ENCODE measurements around the gene DDRGK1. TPM values are rescaled to one million over a fixed set of nuclear protein-coding genes. Genes with fewer than 3 reads are reported as not detected.

The DDRGK1 gene
- total and polyA plus RNA-seq, 2 of the 8 experiments (the other 6 are each of a cell fraction or from before 2014, with no cell fraction given): 29.4 to 42.0 TPM

DNA sequence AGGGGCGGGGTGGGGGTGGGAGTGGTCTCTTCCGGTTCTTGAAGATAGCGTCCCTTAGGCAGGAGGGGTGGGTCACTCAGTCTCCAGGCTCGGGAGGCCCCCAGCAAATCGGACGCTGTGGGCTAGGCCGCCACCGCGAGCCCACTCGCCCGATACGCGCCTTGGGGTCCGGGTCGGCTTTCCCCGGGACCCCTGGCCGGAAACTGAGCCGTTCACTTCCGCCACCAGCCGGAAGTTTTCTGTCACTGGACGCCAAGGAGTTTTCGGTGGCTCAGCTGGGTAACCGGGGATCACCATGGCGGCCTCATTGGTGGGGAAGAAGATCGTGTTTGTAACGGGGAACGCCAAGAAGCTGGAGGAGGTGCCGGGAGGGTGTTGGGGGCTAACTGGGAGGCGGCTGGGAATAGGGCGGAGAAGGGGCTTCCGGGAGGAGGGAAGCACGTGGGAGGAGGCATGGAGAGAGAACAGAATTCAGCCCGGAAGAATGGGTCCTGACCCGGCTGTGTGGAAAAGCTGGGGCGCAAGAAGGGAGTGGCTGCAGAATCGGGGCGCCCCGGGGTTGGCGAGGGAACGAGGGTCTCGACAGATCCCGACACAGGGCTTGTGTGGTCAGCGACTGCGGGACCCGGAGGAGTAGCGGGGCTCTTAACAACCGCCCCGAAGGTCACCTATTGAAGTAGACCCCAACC, 4.9 kb upstream of the DDRGK1 start, which contains the start of gene ITPA (continued):
- TF ChIP-seq, protein P1, sequence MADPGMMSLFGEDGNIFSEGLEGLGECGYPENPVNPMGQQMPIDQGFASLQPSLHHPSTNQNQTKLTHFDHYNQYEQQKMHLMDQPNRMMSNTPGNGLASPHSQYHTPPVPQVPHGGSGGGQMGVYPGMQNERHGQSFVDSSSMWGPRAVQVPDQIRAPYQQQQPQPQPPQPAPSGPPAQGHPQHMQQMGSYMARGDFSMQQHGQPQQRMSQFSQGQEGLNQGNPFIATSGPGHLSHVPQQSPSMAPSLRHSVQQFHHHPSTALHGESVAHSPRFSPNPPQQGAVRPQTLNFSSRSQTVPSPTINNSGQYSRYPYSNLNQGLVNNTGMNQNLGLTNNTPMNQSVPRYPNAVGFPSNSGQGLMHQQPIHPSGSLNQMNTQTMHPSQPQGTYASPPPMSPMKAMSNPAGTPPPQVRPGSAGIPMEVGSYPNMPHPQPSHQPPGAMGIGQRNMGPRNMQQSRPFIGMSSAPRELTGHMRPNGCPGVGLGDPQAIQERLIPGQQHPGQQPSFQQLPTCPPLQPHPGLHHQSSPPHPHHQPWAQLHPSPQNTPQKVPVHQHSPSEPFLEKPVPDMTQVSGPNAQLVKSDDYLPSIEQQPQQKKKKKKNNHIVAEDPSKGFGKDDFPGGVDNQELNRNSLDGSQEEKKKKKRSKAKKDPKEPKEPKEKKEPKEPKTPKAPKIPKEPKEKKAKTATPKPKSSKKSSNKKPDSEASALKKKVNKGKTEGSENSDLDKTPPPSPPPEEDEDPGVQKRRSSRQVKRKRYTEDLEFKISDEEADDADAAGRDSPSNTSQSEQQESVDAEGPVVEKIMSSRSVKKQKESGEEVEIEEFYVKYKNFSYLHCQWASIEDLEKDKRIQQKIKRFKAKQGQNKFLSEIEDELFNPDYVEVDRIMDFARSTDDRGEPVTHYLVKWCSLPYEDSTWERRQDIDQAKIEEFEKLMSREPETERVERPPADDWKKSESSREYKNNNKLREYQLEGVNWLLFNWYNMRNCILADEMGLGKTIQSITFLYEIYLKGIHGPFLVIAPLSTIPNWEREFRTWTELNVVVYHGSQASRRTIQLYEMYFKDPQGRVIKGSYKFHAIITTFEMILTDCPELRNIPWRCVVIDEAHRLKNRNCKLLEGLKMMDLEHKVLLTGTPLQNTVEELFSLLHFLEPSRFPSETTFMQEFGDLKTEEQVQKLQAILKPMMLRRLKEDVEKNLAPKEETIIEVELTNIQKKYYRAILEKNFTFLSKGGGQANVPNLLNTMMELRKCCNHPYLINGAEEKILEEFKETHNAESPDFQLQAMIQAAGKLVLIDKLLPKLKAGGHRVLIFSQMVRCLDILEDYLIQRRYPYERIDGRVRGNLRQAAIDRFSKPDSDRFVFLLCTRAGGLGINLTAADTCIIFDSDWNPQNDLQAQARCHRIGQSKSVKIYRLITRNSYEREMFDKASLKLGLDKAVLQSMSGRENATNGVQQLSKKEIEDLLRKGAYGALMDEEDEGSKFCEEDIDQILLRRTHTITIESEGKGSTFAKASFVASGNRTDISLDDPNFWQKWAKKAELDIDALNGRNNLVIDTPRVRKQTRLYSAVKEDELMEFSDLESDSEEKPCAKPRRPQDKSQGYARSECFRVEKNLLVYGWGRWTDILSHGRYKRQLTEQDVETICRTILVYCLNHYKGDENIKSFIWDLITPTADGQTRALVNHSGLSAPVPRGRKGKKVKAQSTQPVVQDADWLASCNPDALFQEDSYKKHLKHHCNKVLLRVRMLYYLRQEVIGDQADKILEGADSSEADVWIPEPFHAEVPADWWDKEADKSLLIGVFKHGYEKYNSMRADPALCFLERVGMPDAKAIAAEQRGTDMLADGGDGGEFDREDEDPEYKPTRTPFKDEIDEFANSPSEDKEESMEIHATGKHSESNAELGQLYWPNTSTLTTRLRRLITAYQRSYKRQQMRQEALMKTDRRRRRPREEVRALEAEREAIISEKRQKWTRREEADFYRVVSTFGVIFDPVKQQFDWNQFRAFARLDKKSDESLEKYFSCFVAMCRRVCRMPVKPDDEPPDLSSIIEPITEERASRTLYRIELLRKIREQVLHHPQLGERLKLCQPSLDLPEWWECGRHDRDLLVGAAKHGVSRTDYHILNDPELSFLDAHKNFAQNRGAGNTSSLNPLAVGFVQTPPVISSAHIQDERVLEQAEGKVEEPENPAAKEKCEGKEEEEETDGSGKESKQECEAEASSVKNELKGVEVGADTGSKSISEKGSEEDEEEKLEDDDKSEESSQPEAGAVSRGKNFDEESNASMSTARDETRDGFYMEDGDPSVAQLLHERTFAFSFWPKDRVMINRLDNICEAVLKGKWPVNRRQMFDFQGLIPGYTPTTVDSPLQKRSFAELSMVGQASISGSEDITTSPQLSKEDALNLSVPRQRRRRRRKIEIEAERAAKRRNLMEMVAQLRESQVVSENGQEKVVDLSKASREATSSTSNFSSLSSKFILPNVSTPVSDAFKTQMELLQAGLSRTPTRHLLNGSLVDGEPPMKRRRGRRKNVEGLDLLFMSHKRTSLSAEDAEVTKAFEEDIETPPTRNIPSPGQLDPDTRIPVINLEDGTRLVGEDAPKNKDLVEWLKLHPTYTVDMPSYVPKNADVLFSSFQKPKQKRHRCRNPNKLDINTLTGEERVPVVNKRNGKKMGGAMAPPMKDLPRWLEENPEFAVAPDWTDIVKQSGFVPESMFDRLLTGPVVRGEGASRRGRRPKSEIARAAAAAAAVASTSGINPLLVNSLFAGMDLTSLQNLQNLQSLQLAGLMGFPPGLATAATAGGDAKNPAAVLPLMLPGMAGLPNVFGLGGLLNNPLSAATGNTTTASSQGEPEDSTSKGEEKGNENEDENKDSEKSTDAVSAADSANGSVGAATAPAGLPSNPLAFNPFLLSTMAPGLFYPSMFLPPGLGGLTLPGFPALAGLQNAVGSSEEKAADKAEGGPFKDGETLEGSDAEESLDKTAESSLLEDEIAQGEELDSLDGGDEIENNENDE (IDR thresholded peaks at IDR 0.05; ENCODE audit: insufficient replicate concordance, low read length): no peak
- TF ChIP-seq BRCA1 (IDR thresholded peaks at IDR 0.05; ENCODE audit: low read depth, low read length) (no peak), NRF1 (IDR thresholded peaks at IDR 0.05; ENCODE audit: low read depth, low read length) (no peak), SRF (IDR thresholded peaks at IDR 0.05; ENCODE audit: low read depth, low read length) (no peak), SAP30 (IDR thresholded peaks at IDR 0.05; ENCODE audit: insufficient read depth, insufficient replicate concordance, low read length) (peak; percentile 93), TAF7 (optimal IDR thresholded peaks at IDR 0.05; ENCODE audit: borderline replicate concordance, low read depth, low read length) (no peak)
- TF ChIP-seq, protein P2, sequence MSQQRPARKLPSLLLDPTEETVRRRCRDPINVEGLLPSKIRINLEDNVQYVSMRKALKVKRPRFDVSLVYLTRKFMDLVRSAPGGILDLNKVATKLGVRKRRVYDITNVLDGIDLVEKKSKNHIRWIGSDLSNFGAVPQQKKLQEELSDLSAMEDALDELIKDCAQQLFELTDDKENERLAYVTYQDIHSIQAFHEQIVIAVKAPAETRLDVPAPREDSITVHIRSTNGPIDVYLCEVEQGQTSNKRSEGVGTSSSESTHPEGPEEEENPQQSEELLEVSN (IDR thresholded peaks at IDR 0.05): peak; percentile 41; the same call in 1 of the 2 replicates
- TF ChIP-seq, protein P3, sequence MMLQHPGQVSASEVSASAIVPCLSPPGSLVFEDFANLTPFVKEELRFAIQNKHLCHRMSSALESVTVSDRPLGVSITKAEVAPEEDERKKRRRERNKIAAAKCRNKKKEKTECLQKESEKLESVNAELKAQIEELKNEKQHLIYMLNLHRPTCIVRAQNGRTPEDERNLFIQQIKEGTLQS (IDR thresholded peaks at IDR 0.05; ENCODE audit: insufficient read depth, low read depth, low read length): no peak
